PC-3 (cell line): ENCODE data around the gene AUP1.
A peak's percentile ranks its signal among the peaks of the same experiment; 100 is the strongest.

Source experiments
- CTCF ChIP-seq: fragments of 300-600 bp; sonication (generic); conservative IDR thresholded peaks from 2 replicates; pipeline ENCODE4 v1.5.1; 2017; ENCODE audit warnings: antibody characterized with exemption, low read depth, mild to moderate bottlenecking, low read length
- EZH2 ChIP-seq: fragments of 300-600 bp; sonication (generic); IDR thresholded peaks from one replicate; pipeline ENCODE4 v1.6.1; 2017; ENCODE audit warnings: antibody characterized with exemption, mild to moderate bottlenecking, low read length; ENCODE audit not compliant: unreplicated experiment

- TF ChIP-seq EZH2, result no peak
- TF ChIP-seq CTCF, result 0 out of 2 replicates have a peak, but pooled peaks have one; percentile 17
These were observed 22.2 kb downstream of the AUP1 start, which contains the start of gene PCGF1 for GRCh38 chr2:74507145-74507925.
